ENCODE data around the gene ZNF511. TPM values are rescaled to one million over a fixed set of nuclear protein-coding genes. Genes with fewer than 3 reads are reported as not detected.

Gene ZNF511
- polyA plus RNA-seq, 1 experiment: 21.6 TPM

DNA sequence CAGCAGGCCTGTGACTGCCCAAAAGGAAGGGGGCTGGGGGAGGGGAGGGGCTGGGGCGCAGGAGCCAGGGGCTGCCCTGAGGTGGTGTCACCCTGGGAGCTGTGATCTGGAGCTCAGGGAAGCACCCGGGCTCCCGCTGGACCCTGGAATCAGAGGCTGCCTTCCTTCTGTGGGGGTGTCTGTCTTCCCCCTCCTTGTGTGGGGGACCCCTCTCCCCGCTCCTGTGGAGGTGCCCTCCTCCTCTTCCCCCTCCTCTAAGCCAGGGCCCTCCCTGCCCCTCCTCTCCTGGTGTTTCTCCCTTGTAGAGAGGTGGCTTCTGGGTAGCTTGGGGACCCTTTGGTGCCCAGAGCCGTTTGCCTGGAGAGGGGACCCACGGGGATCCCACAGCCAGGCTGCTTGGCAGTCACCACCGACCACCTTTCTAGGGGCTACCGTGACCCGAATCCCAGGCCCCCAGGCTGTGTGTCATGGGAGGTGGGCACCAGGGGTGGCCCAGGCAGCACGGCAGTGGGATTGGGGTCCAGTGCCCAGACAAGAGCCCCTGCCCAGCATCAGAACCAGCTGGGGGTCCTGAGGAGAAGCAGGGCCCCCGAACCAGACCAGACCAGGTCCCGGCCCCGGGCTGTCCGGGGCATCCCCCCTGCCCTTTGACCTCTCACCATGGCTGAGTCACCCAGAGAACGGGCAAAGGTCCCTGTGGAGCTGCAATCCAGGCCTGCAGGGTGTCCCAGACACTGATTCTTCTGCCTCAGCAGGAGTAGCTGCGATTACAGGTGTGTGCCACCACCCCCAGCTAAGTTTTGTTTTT, 39.2 kb downstream of the ZNF511 start:
- TF ChIP-seq, protein P1, sequence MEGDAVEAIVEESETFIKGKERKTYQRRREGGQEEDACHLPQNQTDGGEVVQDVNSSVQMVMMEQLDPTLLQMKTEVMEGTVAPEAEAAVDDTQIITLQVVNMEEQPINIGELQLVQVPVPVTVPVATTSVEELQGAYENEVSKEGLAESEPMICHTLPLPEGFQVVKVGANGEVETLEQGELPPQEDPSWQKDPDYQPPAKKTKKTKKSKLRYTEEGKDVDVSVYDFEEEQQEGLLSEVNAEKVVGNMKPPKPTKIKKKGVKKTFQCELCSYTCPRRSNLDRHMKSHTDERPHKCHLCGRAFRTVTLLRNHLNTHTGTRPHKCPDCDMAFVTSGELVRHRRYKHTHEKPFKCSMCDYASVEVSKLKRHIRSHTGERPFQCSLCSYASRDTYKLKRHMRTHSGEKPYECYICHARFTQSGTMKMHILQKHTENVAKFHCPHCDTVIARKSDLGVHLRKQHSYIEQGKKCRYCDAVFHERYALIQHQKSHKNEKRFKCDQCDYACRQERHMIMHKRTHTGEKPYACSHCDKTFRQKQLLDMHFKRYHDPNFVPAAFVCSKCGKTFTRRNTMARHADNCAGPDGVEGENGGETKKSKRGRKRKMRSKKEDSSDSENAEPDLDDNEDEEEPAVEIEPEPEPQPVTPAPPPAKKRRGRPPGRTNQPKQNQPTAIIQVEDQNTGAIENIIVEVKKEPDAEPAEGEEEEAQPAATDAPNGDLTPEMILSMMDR (IDR thresholded peaks at IDR 0.05; ENCODE audit: low read depth, low read length): no peak
- CTCF ChIA-PET: interaction anchor here (2.7 kb wide), 1 partner anchor 18 kb away, joined by 17 read pairs; no protein-coding TSS in a partner anchor
- Histone ChIP-seq H3K27ac (ENCODE audit: low read depth, low read length) (no peak overlapping the region), H3K27me3 (ENCODE audit: control insufficient read depth, insufficient read depth, low read length) (peaks cover 13% of the 10 kb centered on the region), H3K9me3 (ENCODE audit: control insufficient read depth, insufficient read depth, low read length) (no peaks in the 10 kb centered on the region; the same call in 1 of the 2 replicates), H3K4me3 (ENCODE audit: low read depth, low read length) (no peak overlapping the region)
- POLR2A ChIA-PET: interaction anchor here (0.5 kb wide), 1 partner anchor 10 kb away, joined by 3 read pairs; the partner anchor contains the start of gene FUOM
- no peak for DNase-seq (ENCODE audit: low read depth, low spot score)

DNA sequence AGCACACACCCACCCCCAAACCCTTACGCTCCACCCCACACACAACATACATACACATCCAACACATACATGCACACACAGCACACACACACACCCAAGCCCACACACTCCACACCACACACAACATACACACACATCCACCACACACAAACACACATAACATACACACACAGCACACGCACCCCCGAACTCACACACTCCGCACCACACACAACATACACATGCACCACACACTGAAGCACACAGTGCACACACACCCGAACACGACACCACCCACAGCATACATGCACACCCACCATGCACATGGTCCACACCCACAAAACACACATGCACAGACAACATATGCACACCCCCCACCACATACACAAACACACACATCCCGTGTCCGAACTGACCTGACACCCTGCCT, 40.5 kb downstream of the ZNF511 start:
- ChIA-PET POLR2A (no interaction called here), CTCF (no interaction called here)
- no peak for DNase-seq (ENCODE audit: low read depth, low spot score)
- Histone ChIP-seq H3K9me3 (ENCODE audit: control insufficient read depth, insufficient read depth, low read length) (no peaks in the 10 kb centered on the region; the same call in 1 of the 2 replicates), H3K27ac (ENCODE audit: low read depth, low read length) (no peak overlapping the region), H3K4me3 (ENCODE audit: low read depth, low read length) (no peak overlapping the region), H3K27me3 (ENCODE audit: control insufficient read depth, insufficient read depth, low read length) (peaks cover 13% of the 10 kb centered on the region)
- TF ChIP-seq, protein P1 (IDR thresholded peaks at IDR 0.05; ENCODE audit: low read depth, low read length): no peak

DNA sequence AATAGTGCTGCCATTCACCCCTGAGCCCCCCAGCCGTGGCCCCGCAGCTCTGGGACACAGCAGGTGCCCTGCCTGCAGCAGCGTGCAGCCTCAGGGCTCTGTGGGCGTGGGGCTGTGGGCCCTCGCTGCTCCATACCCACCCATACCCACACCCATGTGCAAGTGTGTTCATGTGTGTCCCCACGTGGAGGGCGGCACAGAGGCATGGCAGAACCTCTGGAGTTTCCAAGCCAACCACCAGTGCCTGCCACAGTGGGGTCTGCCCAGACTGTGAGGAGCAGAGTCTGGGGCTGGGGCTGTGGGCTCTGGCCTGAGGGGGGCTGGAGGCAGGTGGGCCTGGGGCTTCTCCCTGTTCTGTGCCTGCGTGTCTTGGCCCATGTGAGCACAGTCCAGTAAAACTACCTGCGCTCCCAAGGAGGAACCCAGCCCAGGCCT, 40.9 kb downstream of the ZNF511 start:
- ChIA-PET POLR2A (no interaction called here), CTCF (no interaction called here)
- H3K27me3 ChIP-seq (ENCODE audit: control insufficient read depth, insufficient read depth, low read length): peaks cover 10% of the 10 kb centered on the region
- H3K27ac ChIP-seq (ENCODE audit: low read depth, low read length): no peak overlapping the region
- no peaks in the 10 kb centered on the region; the same call in 1 of the 2 replicates for H3K9me3 ChIP-seq (ENCODE audit: control insufficient read depth, insufficient read depth, low read length)
- TF ChIP-seq, protein P1 (IDR thresholded peaks at IDR 0.05; ENCODE audit: low read depth, low read length): no peak
- H3K4me3 ChIP-seq (ENCODE audit: low read depth, low read length): no peak overlapping the region
- DNase-seq (ENCODE audit: low read depth, low spot score): no peak

- H3K9me3 ChIP-seq (ENCODE audit: control insufficient read depth, insufficient read depth, low read length): no peaks in the 10 kb centered on the region; the same call in 1 of the 2 replicates
- no peak overlapping the region for H3K27ac ChIP-seq (ENCODE audit: low read depth, low read length)
- POLR2A ChIA-PET: interaction anchor here (1.2 kb wide), 1 partner anchor 11 kb away, joined by 3 read pairs; no protein-coding TSS in a partner anchor
- no peak overlapping the region for H3K4me3 ChIP-seq (ENCODE audit: low read depth, low read length)
- H3K27me3 ChIP-seq (ENCODE audit: control insufficient read depth, insufficient read depth, low read length): peaks cover 5% of the 10 kb centered on the region
- no peak for DNase-seq (ENCODE audit: low read depth, low spot score)
- CTCF ChIA-PET: interaction anchor here (1.9 kb wide), 1 partner anchor 21 kb away, joined by 7 read pairs; no protein-coding TSS in a partner anchor
- TF ChIP-seq, protein P1 (IDR thresholded peaks at IDR 0.05; ENCODE audit: low read depth, low read length): no peak
These were observed 41.7 kb downstream of the ZNF511 start for GRCh38 chr10:133350283-133350949.
